NCI-H1930 (cell line): ENCODE data around the gene GPR137B.

Source experiments
- DNase-seq, 2 experiments: peaks; one replicate each; lab custom pipeline; 2025; lab: John Stamatoyannopoulos, UW

Gene GPR137B

DNA sequence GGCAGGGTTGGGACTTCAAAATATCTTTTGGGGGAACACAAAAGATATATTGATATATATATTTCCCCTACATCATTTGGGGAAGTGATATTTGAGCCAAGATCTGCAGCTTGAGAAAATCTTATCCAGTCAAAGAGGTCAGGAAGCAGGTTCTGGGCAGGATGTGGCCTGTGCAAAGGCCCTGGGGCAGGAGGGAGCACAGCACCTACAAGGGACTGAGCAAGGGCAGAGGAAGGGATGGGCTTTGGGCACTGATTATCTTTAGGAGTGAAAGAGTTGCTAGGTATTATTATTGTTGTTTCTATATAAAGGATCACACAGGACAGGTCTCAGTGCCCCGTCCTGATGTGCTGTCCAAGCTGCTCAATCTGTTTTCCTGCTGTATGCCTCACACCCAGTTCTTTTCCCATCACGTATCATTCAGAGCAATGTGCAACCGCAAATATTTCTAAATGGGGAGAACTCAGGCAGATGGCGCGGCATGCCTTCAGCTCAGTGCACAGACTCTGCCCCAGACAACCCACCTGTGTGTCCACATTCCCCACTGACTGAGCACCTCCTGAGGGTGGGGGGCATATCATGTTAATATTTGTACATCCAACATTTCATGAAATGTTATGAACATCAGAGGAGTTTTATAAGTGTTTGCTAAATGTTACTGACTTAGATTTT is 28.1 kb upstream of the GPR137B start:
- no peak for DNase-seq

DNA sequence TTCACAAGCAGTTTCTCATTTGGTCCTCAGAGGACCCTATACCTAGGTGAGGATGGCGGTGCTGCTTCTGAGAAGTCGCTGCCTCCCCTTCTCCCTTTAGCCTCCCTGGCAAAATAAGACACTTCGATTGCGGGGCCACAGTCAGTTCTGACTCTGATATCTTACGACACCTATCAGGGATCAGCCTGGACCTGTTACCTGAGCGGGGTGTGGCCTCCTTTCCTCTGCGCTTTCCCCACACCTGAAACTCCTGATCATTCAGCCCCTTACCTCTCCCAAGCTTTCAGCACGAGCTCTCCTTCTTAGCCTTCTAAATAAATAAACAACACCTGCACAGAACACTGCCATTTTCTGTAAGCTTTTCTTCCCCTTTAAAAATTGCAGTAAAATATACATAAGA is 24.6 kb upstream of the GPR137B start:
- no peak for DNase-seq

DNA sequence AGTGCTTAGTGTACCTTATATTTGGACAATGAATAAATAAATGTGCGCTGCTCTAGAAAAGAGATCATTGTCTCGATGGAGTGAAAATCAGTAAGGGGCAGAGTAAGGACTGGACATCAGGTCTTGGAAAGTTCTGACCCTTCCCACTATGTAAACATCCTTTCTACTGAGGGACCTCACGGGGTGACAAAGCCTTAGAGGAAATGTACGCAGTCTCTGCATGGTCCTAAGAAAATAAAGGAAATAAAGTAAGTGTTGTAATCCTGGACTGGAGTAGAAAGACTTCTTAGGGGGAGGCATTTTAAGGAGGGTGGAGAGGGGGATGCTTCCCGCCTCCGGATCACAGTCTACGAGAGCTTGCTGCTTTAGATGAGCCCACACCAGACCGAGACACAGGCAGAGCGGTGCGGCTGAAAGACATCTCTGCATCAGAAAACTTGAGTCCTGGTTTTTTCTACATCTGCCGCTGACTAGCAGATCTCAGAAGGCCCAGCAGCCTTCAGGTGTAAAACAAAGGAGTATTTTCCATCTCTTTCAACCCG is 22.3 kb upstream of the GPR137B start:
- DNase-seq = no peak

DNA sequence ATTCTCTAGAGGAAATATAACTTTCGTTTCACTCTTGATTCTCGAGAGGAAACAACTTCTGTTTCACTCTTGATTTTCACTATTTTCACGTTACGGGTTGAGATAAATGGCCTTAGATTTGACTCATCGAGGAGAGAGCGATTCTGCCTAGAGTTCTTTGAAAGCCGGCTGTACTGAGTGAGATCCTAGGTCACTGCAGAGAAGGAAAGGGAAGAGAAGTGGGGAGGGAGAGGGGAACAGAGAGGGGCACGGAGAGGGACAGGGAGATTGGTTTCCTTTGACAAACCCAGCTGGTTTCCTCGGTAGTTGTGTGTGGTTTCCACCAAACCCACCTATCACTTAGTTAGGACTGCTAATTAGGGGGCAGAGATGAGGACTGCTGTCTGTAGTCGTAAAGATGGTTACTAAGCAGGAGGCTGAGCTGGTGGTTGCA is 21.6 kb upstream of the GPR137B start:
- DNase-seq = no peak

DNA sequence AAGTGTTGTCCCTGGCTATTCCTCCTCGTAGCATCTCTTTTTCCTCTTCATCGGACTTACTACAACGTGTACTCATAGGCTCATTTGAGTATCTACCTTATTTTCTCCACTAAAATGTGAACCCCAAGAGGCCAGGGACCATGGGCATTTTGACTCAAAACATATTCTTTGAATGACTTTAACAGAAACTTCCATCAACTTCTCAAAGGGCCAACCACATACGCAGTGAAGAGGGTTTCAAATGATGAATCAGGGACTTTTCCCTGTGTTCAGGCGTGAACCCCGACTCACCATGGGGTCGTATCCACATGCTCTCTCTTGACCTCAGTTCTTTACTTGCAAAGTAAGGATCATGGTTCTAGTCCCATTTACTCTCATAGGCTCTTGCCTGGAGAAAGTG is 20.2 kb upstream of the GPR137B start:
- DNase-seq = no peak

DNA sequence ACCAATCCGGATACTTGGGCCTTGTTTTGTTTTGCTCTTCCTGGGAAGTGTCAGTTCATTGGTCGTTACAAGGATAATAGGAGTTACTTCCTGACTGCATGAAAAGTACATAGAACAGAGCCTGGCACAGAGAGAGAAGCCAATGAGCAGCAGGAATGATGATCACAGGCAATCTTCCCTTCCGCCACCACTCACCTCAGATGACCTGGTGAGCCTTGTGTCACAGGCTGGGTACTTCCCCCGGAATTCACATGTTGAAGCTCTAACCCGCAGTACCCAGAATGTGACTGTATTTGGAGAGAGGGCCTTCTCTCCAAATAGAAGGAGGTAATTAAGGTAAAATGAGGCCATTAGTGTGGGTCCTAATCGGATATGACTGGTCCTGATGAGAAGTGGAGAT is 18.8 kb upstream of the GPR137B start:
- DNase-seq = no peak

DNA sequence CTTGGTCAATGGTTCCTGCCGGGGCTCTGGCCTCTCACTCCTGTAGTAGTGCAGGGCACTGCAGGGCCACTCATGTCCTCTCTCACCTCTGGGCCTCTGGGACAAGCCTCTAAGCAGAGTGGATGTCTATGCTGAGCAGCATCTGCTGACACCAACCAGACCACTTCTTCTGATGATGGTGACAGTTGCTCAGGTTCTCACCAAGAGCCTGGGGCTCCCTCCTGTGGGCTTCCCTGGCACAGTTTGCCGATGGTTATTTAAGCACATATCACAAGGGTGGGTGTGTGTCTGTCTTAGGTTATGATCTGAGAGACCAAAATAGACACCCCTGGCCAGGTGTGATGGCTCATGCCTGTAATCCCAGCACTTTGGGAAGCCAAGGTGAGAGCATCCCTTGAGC is 17.4 kb upstream of the GPR137B start:
- peak; percentile 12 to 15 for DNase-seq

DNA sequence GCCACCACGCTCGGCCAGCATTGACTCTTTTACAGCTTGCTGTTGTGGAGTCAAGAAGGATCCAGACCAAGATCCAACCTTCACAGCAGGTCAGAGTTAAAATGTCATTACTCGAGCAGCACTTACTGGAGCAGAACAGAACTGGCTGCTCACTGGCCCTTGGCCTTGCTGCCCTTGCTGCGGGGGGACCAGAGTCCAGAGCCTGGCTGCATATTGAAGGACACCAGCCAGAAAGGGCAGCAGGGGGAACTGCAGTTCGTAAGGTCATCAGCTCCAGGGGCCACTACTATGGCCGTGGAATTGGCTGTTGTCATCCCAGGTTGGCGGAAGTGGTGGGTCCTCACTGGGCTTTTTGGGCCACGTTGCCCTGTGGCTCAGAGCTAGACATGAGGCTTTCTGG is 15.3 kb upstream of the GPR137B start:
- no peak for DNase-seq

GRCh38 chr1:236128646-236129178 is 13.6 kb upstream of the GPR137B start:
- no peak for DNase-seq

GRCh38 chr1:236129306-236129705 is 13.0 kb upstream of the GPR137B start:
- no peak for DNase-seq

- DNase-seq = no peak
These were observed 12.0 kb upstream of the GPR137B start for GRCh38 chr1:236130372-236130771.

DNA sequence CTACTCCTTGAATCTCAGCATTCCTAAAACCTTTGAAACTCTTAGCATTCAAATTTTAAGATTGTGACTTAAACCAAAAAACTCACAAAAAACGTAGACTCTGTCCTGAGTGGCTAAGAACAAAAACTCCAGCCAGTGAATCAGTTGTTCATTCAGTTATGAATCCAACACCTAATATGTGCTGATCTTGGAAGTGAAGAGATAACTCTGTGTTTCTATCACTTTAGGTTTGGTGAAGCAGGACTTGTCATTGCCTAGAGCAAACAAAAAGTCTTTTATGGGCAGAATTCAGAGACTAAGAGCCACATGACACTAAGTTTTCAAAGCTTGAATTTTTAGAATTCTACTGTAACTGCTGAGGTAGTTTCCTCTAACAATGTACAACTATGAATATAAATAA is 10.4 kb upstream of the GPR137B start:
- no peak for DNase-seq

DNA sequence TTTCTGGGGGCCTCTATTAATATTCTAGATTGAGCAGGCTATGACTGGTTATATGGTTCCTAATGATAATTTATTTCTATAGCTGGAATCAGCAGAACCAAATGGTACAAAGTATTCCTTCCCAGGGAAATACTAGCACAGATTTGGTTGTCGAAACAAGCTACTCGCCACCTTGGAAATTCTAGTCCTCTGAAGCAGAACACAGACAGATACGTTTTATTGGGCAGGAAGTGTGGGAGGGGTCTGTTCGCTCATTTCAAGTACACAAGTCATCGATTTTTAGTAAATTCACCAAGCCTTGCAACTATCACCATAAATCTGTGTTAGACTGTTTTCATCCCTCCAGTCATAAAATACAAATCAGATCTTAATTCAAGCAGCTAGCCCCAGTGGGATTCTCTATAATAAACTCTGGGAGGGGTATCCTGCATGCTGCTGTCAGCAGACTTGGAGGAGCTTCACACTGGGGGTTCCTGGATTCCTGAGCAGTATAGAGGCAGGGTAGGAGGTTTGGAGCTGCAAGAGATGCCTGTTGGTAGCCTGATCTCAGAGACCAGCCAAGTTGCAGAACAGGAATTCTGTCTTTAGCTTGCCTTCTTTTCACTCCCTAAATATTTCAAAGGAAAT is 9.8 kb upstream of the GPR137B start:
- no peak for DNase-seq

DNA sequence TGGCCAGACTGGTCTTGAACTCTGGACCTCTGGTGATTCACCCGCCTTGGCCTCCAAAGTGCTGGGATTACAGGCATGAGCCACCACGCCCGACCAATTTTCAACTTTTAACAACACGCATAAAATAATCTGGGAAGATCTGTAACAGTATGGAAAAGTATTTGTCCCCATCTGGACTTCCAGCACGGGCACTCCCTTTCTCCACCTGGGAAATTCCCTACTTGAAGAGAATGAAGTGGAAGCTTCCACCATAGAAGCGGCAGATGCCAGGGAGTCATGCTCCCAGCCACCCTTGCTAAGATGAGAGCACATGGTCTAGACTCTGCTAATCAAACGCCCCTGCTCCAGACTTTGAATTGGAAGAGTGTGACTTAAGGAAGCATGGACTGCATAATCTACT is 9.0 kb upstream of the GPR137B start:
- no peak for DNase-seq

GRCh38 chr1:236133802-236134201 is 8.5 kb upstream of the GPR137B start:
- DNase-seq = no peak

DNA sequence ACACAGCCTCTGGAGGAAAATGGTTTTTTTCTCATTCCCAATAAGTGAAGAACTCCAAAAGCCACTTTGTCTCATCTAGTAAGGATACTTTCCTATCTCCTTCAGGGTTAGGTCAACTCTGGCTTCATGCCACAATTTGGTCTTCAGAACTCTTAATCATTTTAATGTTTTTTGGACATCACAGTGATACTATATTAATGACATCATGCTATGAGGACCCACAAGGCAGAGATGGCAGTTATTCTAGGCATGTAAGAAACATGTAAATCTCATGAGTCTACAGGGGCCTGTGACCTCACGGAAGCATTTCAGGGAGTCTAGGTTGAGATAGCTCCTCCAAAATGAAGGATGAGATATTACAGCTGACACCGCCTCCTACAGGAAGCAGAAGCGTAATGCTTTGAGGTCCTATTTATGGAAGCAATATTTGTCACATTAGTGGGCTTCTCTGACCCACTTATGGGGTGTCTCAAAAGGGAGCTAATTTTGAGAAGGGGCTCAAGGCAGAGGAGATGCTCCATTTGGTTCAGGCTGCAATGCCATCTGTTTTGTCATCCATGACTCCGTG is 5.0 kb upstream of the GPR137B start:
- no peak for DNase-seq

- DNase-seq = no peak
These were observed 2.8 kb upstream of the GPR137B start for GRCh38 chr1:236139495-236139894.

DNA sequence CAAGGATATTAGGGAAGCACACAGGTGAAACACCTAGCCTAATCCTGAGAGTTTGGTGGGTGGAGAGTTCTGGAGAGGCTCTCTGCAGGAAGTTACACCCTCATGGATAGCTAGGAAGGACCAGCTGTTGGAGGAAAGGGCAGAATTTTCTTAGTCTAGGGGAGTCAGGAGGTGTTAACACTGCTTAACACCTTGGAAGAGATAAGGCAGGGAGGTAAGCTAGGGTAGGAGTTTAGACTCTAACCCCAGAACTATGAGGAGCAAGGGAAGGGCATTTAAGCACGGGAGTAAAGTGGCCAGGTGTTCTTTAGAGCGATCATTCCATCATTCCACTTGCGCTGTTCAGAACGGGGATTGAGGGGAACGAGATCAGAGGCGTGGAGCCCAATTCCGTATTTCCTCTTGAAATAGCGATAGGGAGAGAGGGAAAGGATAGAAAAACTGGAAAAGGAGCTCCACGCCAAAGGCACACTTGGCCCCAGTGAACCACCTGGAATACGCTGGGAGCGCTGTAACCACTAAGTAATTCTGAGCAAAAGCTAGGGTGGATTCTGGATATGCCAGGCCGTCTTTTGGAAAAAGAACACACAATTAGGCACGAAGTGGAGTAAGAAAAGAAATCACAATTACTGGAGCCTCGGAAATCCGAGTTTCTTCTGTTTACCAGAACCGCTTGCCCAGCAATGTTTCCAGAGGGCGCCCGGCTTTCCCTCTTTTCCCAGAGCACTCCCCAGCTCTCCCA is 1.5 kb upstream of the GPR137B start:
- DNase-seq = no peak

GRCh38 chr1:236141447-236142252 is 689 bp upstream of the GPR137B start:
- peak in 1 of 2 experiments; percentile 27 for DNase-seq

GRCh38 chr1:236143104-236143948 is 987 bp downstream of the GPR137B start:
- DNase-seq = no peak

- no peak for DNase-seq
These were observed 1.7 kb downstream of the GPR137B start for GRCh38 chr1:236144033-236144432.
